PC-9 (cell line): ENCODE data around the gene MATCAP1.

Source experiments
- EZH2 ChIP-seq: fragments of 200-600 bp; sonication (generic); IDR thresholded peaks from 2 replicates; pipeline ENCODE4 v1.8.0; 2017; ENCODE audit warnings: antibody characterized with exemption, low read depth
- TF ChIP-seq, protein P1 (sequence below): fragments of 200-600 bp; sonication (generic); conservative IDR thresholded peaks from 2 replicates; pipeline ENCODE4 v1.6.1; 2017; ENCODE audit warnings: mixed run types, antibody characterized with exemption, mild to moderate bottlenecking, moderate library complexity

DNA sequence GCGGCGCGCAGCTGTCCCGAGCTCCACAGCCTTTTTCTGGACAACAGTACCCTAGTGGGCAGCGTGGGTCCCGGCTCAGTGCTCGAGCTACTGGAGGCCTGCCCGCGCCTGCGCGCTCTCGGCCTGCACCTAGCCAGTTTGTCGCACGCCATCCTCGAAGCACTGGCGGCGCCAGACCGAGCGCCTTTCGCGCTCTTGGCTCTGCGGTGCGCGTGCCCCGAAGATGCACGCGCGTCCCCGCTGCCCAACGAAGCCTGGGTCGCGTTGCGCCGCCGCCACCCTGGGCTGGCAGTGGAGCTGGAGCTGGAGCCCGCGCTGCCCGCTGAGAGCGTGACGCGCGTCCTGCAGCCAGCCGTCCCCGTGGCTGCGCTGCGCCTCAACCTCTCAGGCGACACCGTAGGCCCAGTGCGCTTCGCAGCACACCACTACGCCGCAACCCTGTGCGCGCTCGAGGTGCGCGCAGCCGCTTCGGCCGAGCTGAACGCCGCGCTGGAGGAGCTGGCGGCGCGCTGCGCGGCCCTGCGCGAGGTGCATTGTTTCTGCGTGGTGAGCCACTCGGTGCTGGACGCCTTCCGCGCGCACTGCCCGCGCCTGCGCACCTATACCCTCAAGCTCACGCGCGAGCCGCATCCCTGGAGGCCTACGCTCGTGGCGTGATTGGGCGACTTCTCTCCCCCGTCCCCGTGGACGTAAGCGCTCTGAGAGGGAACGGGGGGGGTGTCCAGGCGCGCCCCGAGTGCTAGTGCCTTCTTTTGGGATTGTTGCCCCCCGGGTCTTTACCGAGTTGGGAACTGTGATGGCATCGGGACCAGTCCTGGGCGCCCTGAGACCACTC, 20.4 kb downstream of the MATCAP1 start:
- TF ChIP-seq, protein P1, sequence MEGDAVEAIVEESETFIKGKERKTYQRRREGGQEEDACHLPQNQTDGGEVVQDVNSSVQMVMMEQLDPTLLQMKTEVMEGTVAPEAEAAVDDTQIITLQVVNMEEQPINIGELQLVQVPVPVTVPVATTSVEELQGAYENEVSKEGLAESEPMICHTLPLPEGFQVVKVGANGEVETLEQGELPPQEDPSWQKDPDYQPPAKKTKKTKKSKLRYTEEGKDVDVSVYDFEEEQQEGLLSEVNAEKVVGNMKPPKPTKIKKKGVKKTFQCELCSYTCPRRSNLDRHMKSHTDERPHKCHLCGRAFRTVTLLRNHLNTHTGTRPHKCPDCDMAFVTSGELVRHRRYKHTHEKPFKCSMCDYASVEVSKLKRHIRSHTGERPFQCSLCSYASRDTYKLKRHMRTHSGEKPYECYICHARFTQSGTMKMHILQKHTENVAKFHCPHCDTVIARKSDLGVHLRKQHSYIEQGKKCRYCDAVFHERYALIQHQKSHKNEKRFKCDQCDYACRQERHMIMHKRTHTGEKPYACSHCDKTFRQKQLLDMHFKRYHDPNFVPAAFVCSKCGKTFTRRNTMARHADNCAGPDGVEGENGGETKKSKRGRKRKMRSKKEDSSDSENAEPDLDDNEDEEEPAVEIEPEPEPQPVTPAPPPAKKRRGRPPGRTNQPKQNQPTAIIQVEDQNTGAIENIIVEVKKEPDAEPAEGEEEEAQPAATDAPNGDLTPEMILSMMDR: no peak
- no peak for TF ChIP-seq EZH2
